Measurements from ENCODE around the gene CCL4L2. TPM values are rescaled to one million over a fixed set of nuclear protein-coding genes. Genes with fewer than 3 reads are reported as not detected.
"Not testable (repeated sequence)": the region's sequence is repeated elsewhere in the genome, so short reads cannot be mapped to it uniquely, and the experiment has no call there.

Gene CCL4L2
- polyA plus RNA-seq, 12 donors, result 0.95 to 7.9 (median 2.3) TPM; not detected in 2

- not testable (repeated sequence) for DNase-seq
Observed at GRCh38 chr17:36220737-36221580, 10.1 kb downstream of the CCL4L2 start.

- DNase-seq, result not testable (repeated sequence)
Observed at GRCh38 chr17:36221581-36222100, 10.8 kb downstream of the CCL4L2 start.

DNA sequence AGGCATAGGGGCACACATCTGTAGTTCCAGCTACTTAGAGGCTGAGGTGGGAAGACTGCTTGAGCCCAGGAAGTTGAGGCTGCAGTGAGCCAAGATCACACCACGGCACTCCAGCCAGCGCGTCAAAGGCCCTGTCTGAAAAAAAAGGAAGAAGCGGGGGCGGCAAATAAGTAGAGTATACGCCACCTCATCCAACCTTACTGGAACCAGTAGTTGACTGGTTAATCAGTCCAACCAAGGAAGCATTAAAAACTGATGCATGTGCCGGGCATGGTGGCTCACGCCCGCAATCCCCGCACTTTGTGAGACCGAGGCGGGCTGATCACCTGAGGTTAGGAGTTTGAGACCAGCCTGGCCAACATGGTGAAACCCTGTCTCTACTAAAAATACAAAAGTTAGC lies 12.1 kb downstream of the CCL4L2 start:
- not testable (repeated sequence) for DNase-seq

DNA sequence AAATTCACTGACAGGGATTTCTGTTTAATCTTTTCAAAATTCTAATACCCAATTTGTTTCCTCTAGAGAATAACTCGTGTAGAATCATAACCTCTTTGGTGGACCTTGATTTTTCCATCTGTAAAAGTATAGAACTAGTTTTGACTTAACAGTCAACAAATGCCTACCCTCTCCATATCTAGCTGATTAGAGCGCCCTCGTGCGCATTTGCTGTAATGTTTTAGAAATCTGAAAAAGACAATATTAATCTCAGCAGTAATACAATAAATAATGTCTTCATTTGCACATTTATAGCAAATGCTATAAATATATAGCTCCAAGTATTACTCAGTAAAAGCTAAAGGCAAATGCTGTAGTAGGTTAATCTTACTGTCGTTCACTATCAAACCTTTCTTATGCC lies 18.8 kb downstream of the CCL4L2 start:
- not testable (repeated sequence) for DNase-seq

GRCh38 chr17:36242046-36242445 lies 31.2 kb downstream of the CCL4L2 start:
- not testable (repeated sequence) for DNase-seq

Other genes with a start within 250 kb of the CCL4L2 start
- gene CCL16, start 229.6 kb upstream of the CCL4L2 start, polyA plus RNA-seq (ENCODE audit: insufficient read length in 12 of 12), result under 1 TPM in 8 of 12 donors, not detected in 4; 0.13 to 0.54 (median 0.31) TPM
- gene CCL14, start 224.3 kb upstream of the CCL4L2 start, polyA plus RNA-seq (ENCODE audit: insufficient read length in 12 of 12), result 10 to 100 TPM in 10 of 12 donors, not detected in 2; 18.8 to 62.1 (median 35.3) TPM
- under 1 TPM in 1 of 12 donors, not detected in 11; 0.43 TPM for gene CCL15, start 209.5 kb upstream of the CCL4L2 start, polyA plus RNA-seq (ENCODE audit: insufficient read length in 12 of 12)
- gene CCL23, start 193.1 kb upstream of the CCL4L2 start, polyA plus RNA-seq (ENCODE audit: insufficient read length in 12 of 12), result under 1 TPM in 2 of 12 donors, not detected in 10; 0.33 TPM
- gene CCL18, start 146.8 kb upstream of the CCL4L2 start, polyA plus RNA-seq (ENCODE audit: insufficient read length in 12 of 12), result 1 to 10 TPM in 1 of 12 donors, under 1 TPM in 2, not detected in 9; 0.22 to 1.1 (median 0.32) TPM
- 10 to 100 TPM in 2 of 12 donors, 1 to 10 TPM in 9, not detected in 1; 1.6 to 16.5 (median 6.2) TPM for gene CCL3, start 120.9 kb upstream of the CCL4L2 start, polyA plus RNA-seq (ENCODE audit: insufficient read length in 12 of 12)
- gene CCL4, start 107.2 kb upstream of the CCL4L2 start, polyA plus RNA-seq (ENCODE audit: insufficient read length in 12 of 12), result 1 to 10 TPM in 10 of 12 donors, not detected in 2; 1.0 to 6.4 (median 3.0) TPM
- 10 to 100 TPM in 6 of 12 donors, 1 to 10 TPM in 5, not detected in 1; 3.8 to 24.8 (median 11.1) TPM for gene TBC1D3B, start 34.4 kb upstream of the CCL4L2 start, polyA plus RNA-seq (ENCODE audit: insufficient read length in 12 of 12)
- 1 to 10 TPM in 7 of 12 donors, under 1 TPM in 2, not detected in 3; 0.49 to 7.6 (median 1.1) TPM for gene CCL3L1, start 14.3 kb upstream of the CCL4L2 start, polyA plus RNA-seq (ENCODE audit: insufficient read length in 12 of 12)
- 1 to 10 TPM in 3 of 12 donors, not detected in 9; 1.9 to 8.1 (median 3.2) TPM for gene TBC1D3I, start 53.5 kb downstream of the CCL4L2 start, polyA plus RNA-seq (ENCODE audit: insufficient read length in 12 of 12)
- under 1 TPM in 1 of 12 donors, not detected in 11; 0.85 TPM for gene TBC1D3G, start 112.8 kb downstream of the CCL4L2 start, polyA plus RNA-seq (ENCODE audit: insufficient read length in 12 of 12)
- 10 to 100 TPM in 1 of 12 donors, not detected in 11; 11.2 TPM for gene TBC1D3H, start 177.4 kb downstream of the CCL4L2 start, polyA plus RNA-seq (ENCODE audit: insufficient read length in 12 of 12)